Measurements from ENCODE around the gene RIMBP2.

Gene RIMBP2

GRCh38 chr12:130746546-130746945 lies 30.4 kb upstream of the RIMBP2 start:
- H3K4me3 ChIP-seq (ENCODE audit: control insufficient read depth in 1 of 7, extremely low read depth in 1 of 7, insufficient read depth in 4 of 7, low read depth in 2 of 7, low read length in 6 of 7) = peak overlapping the region in 3 of 7 experiments; percentile 2 to 20 (median 5)
- H3K4me1 ChIP-seq (ENCODE audit: control extremely low read depth in 1 of 4, control insufficient read depth in 4 of 4, insufficient read depth in 4 of 4, low read length in 3 of 4) = peaks cover 0 to 21% (median 15%) of the 10 kb centered on the region in 4 experiments
- POLR2A ChIA-PET = interaction anchor here (1.2 kb wide), 1 partner anchor 84 kb away, joined by 5 read pairs; no protein-coding TSS in a partner anchor
- no peaks in the 10 kb centered on the region for H3K27me3 ChIP-seq (replicated peaks in 2 of 5; ENCODE audit: control insufficient read depth in 4 of 5, insufficient read depth in 5 of 5, low read length in 4 of 5)
- CTCF ChIA-PET = interaction anchor here (0.9 to 4.5 kb wide), 9 partner anchors 8 to 346 kb away, joined by 3 to 25 read pairs (median 3); partner anchors contain the start of gene RIMBP2
- H3K9me3 ChIP-seq (ENCODE audit: control extremely low read depth in 1 of 5, control insufficient read depth in 4 of 5, insufficient read depth in 2 of 5, low read depth in 1 of 5, low read length in 4 of 5) = peaks cover 0 to 2% (median 0%) of the 10 kb centered on the region in 5 experiments
- WGBS (ENCODE audit: insufficient coverage) = 36% methylated on average over 7 of the region's 9 CpGs
- H3K27ac ChIP-seq (ENCODE audit: insufficient read depth in 1 of 2, low read depth in 1 of 2, low read length in 2 of 2, poor library complexity in 1 of 2, severe bottlenecking in 2 of 2) = no peak overlapping the region
- DNase-seq = peak; percentile 24 to 82 (median 81)
- H3K36me3 ChIP-seq (ENCODE audit: control insufficient read depth in 4 of 4, insufficient read depth in 4 of 4, low read length in 3 of 4) = no peaks in the 10 kb centered on the region

GRCh38 chr12:130745921-130746320 lies 29.8 kb upstream of the RIMBP2 start:
- H3K9me3 ChIP-seq (ENCODE audit: control extremely low read depth in 1 of 5, control insufficient read depth in 4 of 5, insufficient read depth in 2 of 5, low read depth in 1 of 5, low read length in 4 of 5) = peaks cover 0 to 4% (median 0%) of the 10 kb centered on the region in 5 experiments
- no peak overlapping the region for H3K27ac ChIP-seq (ENCODE audit: insufficient read depth in 1 of 2, low read depth in 1 of 2, low read length in 2 of 2, poor library complexity in 1 of 2, severe bottlenecking in 2 of 2)
- POLR2A ChIA-PET = no interaction called here
- no peak overlapping the region for H3K4me3 ChIP-seq (ENCODE audit: control insufficient read depth in 1 of 7, extremely low read depth in 1 of 7, insufficient read depth in 4 of 7, low read depth in 2 of 7, low read length in 6 of 7)
- CTCF ChIA-PET = interaction anchor here (1.0 to 4.5 kb wide), 5 partner anchors 9 to 345 kb away, joined by 3 to 25 read pairs (median 9); no protein-coding TSS in a partner anchor
- 87% methylated on average over 3 of the region's 4 CpGs for whole genome bisulfite sequencing (ENCODE audit: insufficient coverage)
- no peaks in the 10 kb centered on the region for H3K36me3 ChIP-seq (ENCODE audit: control insufficient read depth in 4 of 4, insufficient read depth in 4 of 4, low read length in 3 of 4)
- no peaks in the 10 kb centered on the region for H3K27me3 ChIP-seq (replicated peaks in 2 of 5; ENCODE audit: control insufficient read depth in 4 of 5, insufficient read depth in 5 of 5, low read length in 4 of 5)
- peaks cover 0 to 21% (median 15%) of the 10 kb centered on the region in 4 experiments for H3K4me1 ChIP-seq (ENCODE audit: control extremely low read depth in 1 of 4, control insufficient read depth in 4 of 4, insufficient read depth in 4 of 4, low read length in 3 of 4)
- DNase-seq = no peak

GRCh38 chr12:130744274-130744673 lies 28.2 kb upstream of the RIMBP2 start:
- no peak overlapping the region for H3K27ac ChIP-seq (ENCODE audit: insufficient read depth in 1 of 2, low read depth in 1 of 2, low read length in 2 of 2, poor library complexity in 1 of 2, severe bottlenecking in 2 of 2)
- H3K27me3 ChIP-seq (replicated peaks in 2 of 5; ENCODE audit: control insufficient read depth in 4 of 5, insufficient read depth in 5 of 5, low read length in 4 of 5) = no peaks in the 10 kb centered on the region
- no peak for DNase-seq
- peaks cover 0 to 21% (median 15%) of the 10 kb centered on the region in 4 experiments for H3K4me1 ChIP-seq (ENCODE audit: control extremely low read depth in 1 of 4, control insufficient read depth in 4 of 4, insufficient read depth in 4 of 4, low read length in 3 of 4)
- 96% methylated on average over 3 of the region's 5 CpGs for WGBS (ENCODE audit: insufficient coverage)
- H3K36me3 ChIP-seq (ENCODE audit: control insufficient read depth in 4 of 4, insufficient read depth in 4 of 4, low read length in 3 of 4) = no peaks in the 10 kb centered on the region
- H3K4me3 ChIP-seq (ENCODE audit: control insufficient read depth in 1 of 7, extremely low read depth in 1 of 7, insufficient read depth in 4 of 7, low read depth in 2 of 7, low read length in 6 of 7) = no peak overlapping the region
- peaks cover 0 to 4% (median 0%) of the 10 kb centered on the region in 5 experiments for H3K9me3 ChIP-seq (ENCODE audit: control extremely low read depth in 1 of 5, control insufficient read depth in 4 of 5, insufficient read depth in 2 of 5, low read depth in 1 of 5, low read length in 4 of 5)
- ChIA-PET POLR2A (no interaction called here), CTCF (no interaction called here)

GRCh38 chr12:130743606-130744005 lies 27.5 kb upstream of the RIMBP2 start:
- peaks cover 0 to under 1% (median 0%) of the 10 kb centered on the region in 5 experiments for H3K27me3 ChIP-seq (replicated peaks in 2 of 5; ENCODE audit: control insufficient read depth in 4 of 5, insufficient read depth in 5 of 5, low read length in 4 of 5)
- ChIA-PET CTCF (no interaction called here), POLR2A (no interaction called here)
- no peak overlapping the region for H3K27ac ChIP-seq (ENCODE audit: insufficient read depth in 1 of 2, low read depth in 1 of 2, low read length in 2 of 2, poor library complexity in 1 of 2, severe bottlenecking in 2 of 2)
- H3K4me3 ChIP-seq (ENCODE audit: control insufficient read depth in 1 of 7, extremely low read depth in 1 of 7, insufficient read depth in 4 of 7, low read depth in 2 of 7, low read length in 6 of 7) = no peak overlapping the region
- H3K4me1 ChIP-seq (ENCODE audit: control extremely low read depth in 1 of 4, control insufficient read depth in 4 of 4, insufficient read depth in 4 of 4, low read length in 3 of 4) = peaks cover 0 to 21% (median 15%) of the 10 kb centered on the region in 4 experiments
- peaks cover 0 to 6% (median 2%) of the 10 kb centered on the region in 5 experiments for H3K9me3 ChIP-seq (ENCODE audit: control extremely low read depth in 1 of 5, control insufficient read depth in 4 of 5, insufficient read depth in 2 of 5, low read depth in 1 of 5, low read length in 4 of 5)
- H3K36me3 ChIP-seq (ENCODE audit: control insufficient read depth in 4 of 4, insufficient read depth in 4 of 4, low read length in 3 of 4) = no peaks in the 10 kb centered on the region
- DNase-seq = no peak
- 95% methylated on average over 3 of the region's 5 CpGs for WGBS (ENCODE audit: insufficient coverage)

DNA sequence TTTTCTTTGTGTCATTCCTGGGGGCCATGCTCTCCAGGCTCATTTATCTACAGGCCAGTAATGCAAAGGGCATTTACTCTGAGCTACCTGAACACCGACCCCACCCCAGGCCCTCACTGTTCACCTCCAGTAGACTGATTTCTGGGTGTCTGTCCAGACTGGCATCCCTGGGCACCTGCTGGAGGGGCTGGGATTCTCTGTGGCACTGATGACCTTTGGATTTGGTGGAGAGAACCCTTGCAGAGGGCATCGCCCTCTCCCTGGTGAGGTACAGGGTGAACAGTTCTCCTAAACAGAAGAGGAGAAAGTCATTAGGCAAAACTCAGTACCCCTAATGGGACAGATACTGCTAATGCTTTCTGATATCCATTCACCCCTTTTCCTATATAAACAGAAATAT lies 27.1 kb upstream of the RIMBP2 start:
- H3K9me3 ChIP-seq (ENCODE audit: control extremely low read depth in 1 of 5, control insufficient read depth in 4 of 5, insufficient read depth in 2 of 5, low read depth in 1 of 5, low read length in 4 of 5) = peaks cover 0 to 8% (median 3%) of the 10 kb centered on the region in 5 experiments
- POLR2A ChIA-PET = no interaction called here
- no peak for DNase-seq
- no peaks in the 10 kb centered on the region for H3K36me3 ChIP-seq (ENCODE audit: control insufficient read depth in 4 of 4, insufficient read depth in 4 of 4, low read length in 3 of 4)
- no peak overlapping the region for H3K27ac ChIP-seq (ENCODE audit: insufficient read depth in 1 of 2, low read depth in 1 of 2, low read length in 2 of 2, poor library complexity in 1 of 2, severe bottlenecking in 2 of 2)
- peaks cover 0 to 21% (median 15%) of the 10 kb centered on the region in 4 experiments for H3K4me1 ChIP-seq (ENCODE audit: control extremely low read depth in 1 of 4, control insufficient read depth in 4 of 4, insufficient read depth in 4 of 4, low read length in 3 of 4)
- H3K27me3 ChIP-seq (replicated peaks in 2 of 5; ENCODE audit: control insufficient read depth in 4 of 5, insufficient read depth in 5 of 5, low read length in 4 of 5) = peaks cover 0 to 2% (median 0%) of the 10 kb centered on the region in 5 experiments
- H3K4me3 ChIP-seq (ENCODE audit: control insufficient read depth in 1 of 7, extremely low read depth in 1 of 7, insufficient read depth in 4 of 7, low read depth in 2 of 7, low read length in 6 of 7) = no peak overlapping the region
- CTCF ChIA-PET = no interaction called here
- 100% methylated on average over 1 of the region's 2 CpGs for WGBS (ENCODE audit: insufficient coverage)

DNA sequence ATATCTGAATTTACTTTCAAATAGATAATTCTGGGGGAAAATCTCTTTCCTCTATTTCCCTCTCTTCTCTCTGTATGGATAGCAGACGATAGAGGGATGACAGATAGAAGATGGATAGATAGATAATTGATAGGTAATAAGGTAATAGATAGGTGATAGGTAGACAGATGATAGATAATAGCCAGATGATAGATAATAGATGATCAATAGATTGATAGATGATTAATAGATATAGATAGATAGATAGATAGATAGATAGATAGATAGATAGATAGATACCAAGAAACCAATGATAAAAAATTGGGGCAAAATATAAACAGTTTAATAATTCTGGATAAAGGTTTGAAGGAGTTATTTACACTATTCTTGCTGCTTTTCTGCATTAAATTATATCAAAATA lies 26.6 kb upstream of the RIMBP2 start:
- Histone ChIP-seq H3K36me3 (ENCODE audit: control insufficient read depth in 4 of 4, insufficient read depth in 4 of 4, low read length in 3 of 4) (no peaks in the 10 kb centered on the region), H3K9me3 (ENCODE audit: control extremely low read depth in 1 of 5, control insufficient read depth in 4 of 5, insufficient read depth in 2 of 5, low read depth in 1 of 5, low read length in 4 of 5) (peaks cover 0 to 8% (median 3%) of the 10 kb centered on the region in 5 experiments), H3K27me3 (replicated peaks in 2 of 5; ENCODE audit: control insufficient read depth in 4 of 5, insufficient read depth in 5 of 5, low read length in 4 of 5) (peaks cover 0 to 5% (median 0%) of the 10 kb centered on the region in 5 experiments), H3K27ac (ENCODE audit: insufficient read depth in 1 of 2, low read depth in 1 of 2, low read length in 2 of 2, poor library complexity in 1 of 2, severe bottlenecking in 2 of 2) (no peak overlapping the region), H3K4me1 (ENCODE audit: control extremely low read depth in 1 of 4, control insufficient read depth in 4 of 4, insufficient read depth in 4 of 4, low read length in 3 of 4) (peaks cover 0 to 16% (median 12%) of the 10 kb centered on the region in 4 experiments), H3K4me3 (ENCODE audit: control insufficient read depth in 1 of 7, extremely low read depth in 1 of 7, insufficient read depth in 4 of 7, low read depth in 2 of 7, low read length in 6 of 7) (no peak overlapping the region)
- POLR2A ChIA-PET = no interaction called here
- DNase-seq = no peak
- CTCF ChIA-PET = no interaction called here
- no CpG with 5 or more reads among the region's 1 CpG for WGBS (ENCODE audit: insufficient coverage)

- H3K4me3 ChIP-seq (ENCODE audit: control insufficient read depth in 1 of 7, extremely low read depth in 1 of 7, insufficient read depth in 4 of 7, low read depth in 2 of 7, low read length in 6 of 7) = no peak overlapping the region
- WGBS (ENCODE audit: insufficient coverage) = 98% methylated on average over 8 of the region's 12 CpGs
- peaks cover 0 to 12% (median 9%) of the 10 kb centered on the region in 4 experiments for H3K4me1 ChIP-seq (ENCODE audit: control extremely low read depth in 1 of 4, control insufficient read depth in 4 of 4, insufficient read depth in 4 of 4, low read length in 3 of 4)
- ChIA-PET CTCF (interaction anchor here (1.0 kb wide), 1 partner anchor 363 kb away, joined by 3 read pairs; no protein-coding TSS in a partner anchor), POLR2A (no interaction called here)
- no peak for DNase-seq
- H3K36me3 ChIP-seq (ENCODE audit: control insufficient read depth in 4 of 4, insufficient read depth in 4 of 4, low read length in 3 of 4) = no peaks in the 10 kb centered on the region
- H3K27me3 ChIP-seq (replicated peaks in 2 of 5; ENCODE audit: control insufficient read depth in 4 of 5, insufficient read depth in 5 of 5, low read length in 4 of 5) = peaks cover 0 to 9% (median 0%) of the 10 kb centered on the region in 5 experiments
- peaks cover 0 to 8% (median 3%) of the 10 kb centered on the region in 5 experiments for H3K9me3 ChIP-seq (ENCODE audit: control extremely low read depth in 1 of 5, control insufficient read depth in 4 of 5, insufficient read depth in 2 of 5, low read depth in 1 of 5, low read length in 4 of 5)
- no peak overlapping the region for H3K27ac ChIP-seq (ENCODE audit: insufficient read depth in 1 of 2, low read depth in 1 of 2, low read length in 2 of 2, poor library complexity in 1 of 2, severe bottlenecking in 2 of 2)
Measured at GRCh38 chr12:130742112-130742511, 26.0 kb upstream of the RIMBP2 start.
